OCI-LY7 (cell line): ENCODE measurements around the gene TAF4. TPM values are rescaled to one million over a fixed set of nuclear protein-coding genes. Genes with fewer than 3 reads are reported as not detected.

Experiments used
- BruUV-seq: library from RNA; stranded (reverse); fragments of 400-500 nt; replicated peaks from 2 replicates; lab custom pipeline; 2021; lab: Mats Ljungman, UMichigan
- CTCF ChIA-PET: fragments of 300-600 bp; sonication (Branson Sonifier 250); formaldehyde crosslinking; loops from one replicate; lab custom pipeline; 2022; ENCODE audit warnings: antibody characterized with exemption; ENCODE audit not compliant: unreplicated experiment; lab: Charles Lee
- POLR2A ChIA-PET: fragments of 300-600 bp; sonication (Branson Sonifier 250); formaldehyde crosslinking; loops from one replicate; lab custom pipeline; 2022; ENCODE audit warnings: antibody characterized with exemption; lab: Charles Lee
- DNase-seq: peaks from one replicate; pipeline ENCODE4 v3.0.0-alpha.2; 2015; ENCODE audit warnings: low spot score
- H2AFZ ChIP-seq: fragments of 200-600 bp; sonication (generic), shearing (Covaris generic); 2 replicates; pipeline ENCODE4 v1.6.1; 2014; ENCODE audit warnings: mild to moderate bottlenecking, antibody characterized with exemption, low read length, moderate library complexity
- H3K27ac ChIP-seq: fragments of 200-600 bp; sonication (generic); 2 replicates; pipeline ENCODE4 v1.5.1; 2014; ENCODE audit warnings: mixed run types, low read depth, mild to moderate bottlenecking, moderate library complexity, low read length, inconsistent platforms; ENCODE audit not compliant: poor library complexity, severe bottlenecking
- H3K36me3 ChIP-seq: fragments of 200-600 bp; sonication (generic); 2 replicates; pipeline ENCODE4 v1.6.1; 2014; ENCODE audit warnings: mild to moderate bottlenecking, antibody characterized with exemption, low read length, moderate library complexity, mixed read lengths; ENCODE audit not compliant: insufficient read depth
- H3K4me1 ChIP-seq: fragments of 200-600 bp; sonication (generic); 2 replicates; pipeline ENCODE4 v1.5.1; 2014; ENCODE audit warnings: mild to moderate bottlenecking, low read length; ENCODE audit not compliant: insufficient read depth, poor library complexity, severe bottlenecking
- H3K4me2 ChIP-seq: fragments of 200-600 bp; sonication (generic); 2 replicates; pipeline ENCODE4 v1.6.1; 2014; ENCODE audit warnings: mild to moderate bottlenecking, low read length
- H3K4me3 ChIP-seq: fragments of 200-600 bp; sonication (generic); 2 replicates; pipeline ENCODE4 v1.5.1; 2014; ENCODE audit warnings: mild to moderate bottlenecking, low read depth, low read length; ENCODE audit not compliant: poor library complexity, severe bottlenecking
- H3K79me2 ChIP-seq: fragments of 200-600 bp; sonication (generic); 2 replicates; pipeline ENCODE4 v1.6.1; 2016; ENCODE audit warnings: low read depth, mild to moderate bottlenecking, low read length, moderate library complexity, mixed read lengths; ENCODE audit not compliant: insufficient read depth
- H3K9me2 ChIP-seq: fragments of 200-600 bp; sonication (generic); 2 replicates; pipeline ENCODE4 v1.6.1; 2016; ENCODE audit warnings: mild to moderate bottlenecking, low read length, mixed read lengths; ENCODE audit not compliant: insufficient read depth
- H3K9me3 ChIP-seq: fragments of 200-600 bp; sonication (generic); 2 replicates; pipeline ENCODE4 v1.6.1; 2014; ENCODE audit warnings: mild to moderate bottlenecking, mixed run types, low read length, mixed read lengths
- H4K20me1 ChIP-seq: fragments of 200-600 bp; sonication (generic); 2 replicates; pipeline ENCODE4 v1.6.1; 2014; ENCODE audit warnings: mild to moderate bottlenecking, antibody characterized with exemption, low read length, moderate library complexity, mixed read lengths; ENCODE audit not compliant: insufficient read depth
- CTCF ChIP-seq: fragments of 200-600 bp; sonication (generic); conservative IDR thresholded peaks from 2 replicates; pipeline ENCODE4 v1.5.1; 2014; ENCODE audit warnings: mild to moderate bottlenecking, antibody characterized with exemption, low read length, moderate library complexity, mixed read lengths
- EZH2phosphoT487 ChIP-seq: fragments of 200-600 bp; sonication (generic); IDR thresholded peaks from 2 replicates; pipeline ENCODE4 v1.6.1; 2018; ENCODE audit warnings: low read depth, borderline replicate concordance, mild to moderate bottlenecking, mixed run types, antibody characterized with exemption, low read length, moderate library complexity, mixed read lengths
- intact Hi-C: fragments of 100-400 bp; cut with micrococcal nuclease; formaldehyde crosslinking; loops from one replicate; pipeline ENCODE4 v1.10.0; 2022; ENCODE audit not compliant: unreplicated experiment
- total RNA-seq, 2 experiments: library from RNA; depleted of rRNA in 1 of 2; stranded (reverse); fragments of >200 nt in 1 of 2; shearing (Covaris generic) in 1 of 2; gene quantifications; 2 replicates each; pipeline ENCODE4 v1.2.3, GENCODE V29; 2014 to 2022

The TAF4 gene
- total RNA-seq, 2 experiments from 2014 or later: 11.2 to 38.9 TPM

GRCh38 chr20:61997372-61997771 lies 68.3 kb downstream of the TAF4 start:
- Histone ChIP-seq H3K79me2 (no peaks in the 10 kb centered on the region), H2AFZ (no peak overlapping the region), H3K4me2 (no peak overlapping the region), H3K27ac (no peak overlapping the region), H3K36me3 (peaks cover 96% of the 10 kb centered on the region), H4K20me1 (no peaks in the 10 kb centered on the region), H3K9me2 (no peaks in the 10 kb centered on the region), H3K9me3 (no peaks in the 10 kb centered on the region), H3K4me1 (peaks cover 4% of the 10 kb centered on the region), H3K4me3 (no peak overlapping the region)
- ChIA-PET CTCF (no interaction called here), POLR2A (no interaction called here)
- no peak for DNase-seq
- intact Hi-C loops: no loop called here
- TF ChIP-seq CTCF: no peak
- no peak for TF ChIP-seq EZH2phosphoT487
- BruUV-seq: no TSS peak

GRCh38 chr20:61994546-61994945 lies 71.1 kb downstream of the TAF4 start:
- no peak for DNase-seq
- peaks cover 95% of the 10 kb centered on the region for H3K36me3 ChIP-seq
- no peaks in the 10 kb centered on the region for H3K9me2 ChIP-seq
- intact Hi-C loops: no loop called here
- H3K4me2 ChIP-seq: no peak overlapping the region
- H3K79me2 ChIP-seq: no peaks in the 10 kb centered on the region
- no peak overlapping the region for H2AFZ ChIP-seq
- CTCF ChIA-PET: no interaction called here
- H4K20me1 ChIP-seq: no peaks in the 10 kb centered on the region
- no peaks in the 10 kb centered on the region for H3K9me3 ChIP-seq
- peaks cover 4% of the 10 kb centered on the region for H3K4me1 ChIP-seq
- H3K4me3 ChIP-seq: no peak overlapping the region
- POLR2A ChIA-PET: no interaction called here
- no TSS peak for BruUV-seq
- H3K27ac ChIP-seq: no peak overlapping the region
- no peak for TF ChIP-seq EZH2phosphoT487
- TF ChIP-seq CTCF: no peak

- Histone ChIP-seq H2AFZ (no peak overlapping the region), H3K9me3 (no peaks in the 10 kb centered on the region), H3K79me2 (no peaks in the 10 kb centered on the region), H3K4me3 (no peak overlapping the region), H3K4me1 (no peaks in the 10 kb centered on the region), H3K4me2 (no peak overlapping the region), H4K20me1 (no peaks in the 10 kb centered on the region), H3K27ac (no peak overlapping the region), H3K9me2 (no peaks in the 10 kb centered on the region), H3K36me3 (peaks cover 88% of the 10 kb centered on the region)
- BruUV-seq: no TSS peak
- ChIA-PET CTCF (no interaction called here), POLR2A (no interaction called here)
- TF ChIP-seq CTCF: no peak
- TF ChIP-seq EZH2phosphoT487: no peak
- intact Hi-C loops: no loop called here
- DNase-seq: no peak
Measured at GRCh38 chr20:61993058-61993457, 72.6 kb downstream of the TAF4 start.
